ENCODE results near the gene FAM78B. TPM values are rescaled to one million over a fixed set of nuclear protein-coding genes. Genes with fewer than 3 reads are reported as not detected.

FAM78B gene
- total and polyA plus RNA-seq, 8 donors, result 0.44 to 8.0 (median 0.89) TPM; not detected in 2

GRCh38 chr1:166151804-166152203, 15.0 kb downstream of the FAM78B start:
- Histone ChIP-seq H3K27ac (no peak overlapping the region), H3K9me3 (no peaks in the 10 kb centered on the region), H3K4me3 (no peak overlapping the region), H3K27me3 (no peaks in the 10 kb centered on the region), H3K36me3 (no peaks in the 10 kb centered on the region), H3K4me1 (no peaks in the 10 kb centered on the region)
- intact Hi-C loops (cut with DNase I; ENCODE audit: low total_unique reads), result no loop called here
- 81 to 93% (median 88%) methylated on average over 5 of the region's 5 CpGs for WGBS, 5 donors
- TF ChIP-seq, protein P1, sequence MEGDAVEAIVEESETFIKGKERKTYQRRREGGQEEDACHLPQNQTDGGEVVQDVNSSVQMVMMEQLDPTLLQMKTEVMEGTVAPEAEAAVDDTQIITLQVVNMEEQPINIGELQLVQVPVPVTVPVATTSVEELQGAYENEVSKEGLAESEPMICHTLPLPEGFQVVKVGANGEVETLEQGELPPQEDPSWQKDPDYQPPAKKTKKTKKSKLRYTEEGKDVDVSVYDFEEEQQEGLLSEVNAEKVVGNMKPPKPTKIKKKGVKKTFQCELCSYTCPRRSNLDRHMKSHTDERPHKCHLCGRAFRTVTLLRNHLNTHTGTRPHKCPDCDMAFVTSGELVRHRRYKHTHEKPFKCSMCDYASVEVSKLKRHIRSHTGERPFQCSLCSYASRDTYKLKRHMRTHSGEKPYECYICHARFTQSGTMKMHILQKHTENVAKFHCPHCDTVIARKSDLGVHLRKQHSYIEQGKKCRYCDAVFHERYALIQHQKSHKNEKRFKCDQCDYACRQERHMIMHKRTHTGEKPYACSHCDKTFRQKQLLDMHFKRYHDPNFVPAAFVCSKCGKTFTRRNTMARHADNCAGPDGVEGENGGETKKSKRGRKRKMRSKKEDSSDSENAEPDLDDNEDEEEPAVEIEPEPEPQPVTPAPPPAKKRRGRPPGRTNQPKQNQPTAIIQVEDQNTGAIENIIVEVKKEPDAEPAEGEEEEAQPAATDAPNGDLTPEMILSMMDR (IDR thresholded peaks at IDR 0.05), result no peak
- TF ChIP-seq POLR2A (IDR thresholded peaks at IDR 0.05) (no peak), POLR2AphosphoS5 (IDR thresholded peaks at IDR 0.05) (no peak), EP300 (IDR thresholded peaks at IDR 0.05) (no peak)
- DNase-seq, result no peak

GRCh38 chr1:166145499-166145898, 21.3 kb downstream of the FAM78B start:
- H3K9me3 ChIP-seq, result no peaks in the 10 kb centered on the region
- intact Hi-C loops (cut with DNase I; ENCODE audit: low total_unique reads), result no loop called here
- no peak for DNase-seq
- no peaks in the 10 kb centered on the region for H3K36me3 ChIP-seq
- H3K27me3 ChIP-seq, result no peaks in the 10 kb centered on the region
- 18 to 76% (median 39%) methylated on average over 1 of the region's 1 CpG for whole genome bisulfite sequencing, 5 donors
- H3K4me3 ChIP-seq, result no peak overlapping the region
- H3K27ac ChIP-seq, result no peak overlapping the region
- no peaks in the 10 kb centered on the region for H3K4me1 ChIP-seq
- TF ChIP-seq POLR2A (IDR thresholded peaks at IDR 0.05), result no peak
- TF ChIP-seq, protein P1 (IDR thresholded peaks at IDR 0.05), result no peak

DNA sequence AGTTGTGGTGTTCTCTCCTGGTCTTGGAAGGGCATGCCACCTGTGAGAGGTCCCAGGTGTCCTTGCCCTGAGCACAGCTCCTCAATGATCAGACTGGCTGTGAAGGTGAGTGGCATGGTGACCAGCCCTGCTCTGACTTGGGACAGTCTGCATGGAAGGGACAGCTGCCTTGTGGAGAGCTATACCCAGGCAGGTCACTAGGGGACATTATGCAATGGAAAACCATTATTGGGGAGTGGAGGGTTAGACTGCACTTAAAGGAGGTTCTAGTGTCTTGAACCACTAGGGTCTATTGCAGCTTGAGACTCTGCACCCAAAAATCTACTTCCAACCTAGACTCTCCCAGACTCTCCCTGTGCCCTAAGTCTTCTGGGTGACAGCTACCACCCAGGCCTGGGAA, 24.8 kb downstream of the FAM78B start:
- intact Hi-C loops (cut with DNase I; ENCODE audit: low total_unique reads), result no loop called here
- H3K27me3 ChIP-seq, result no peaks in the 10 kb centered on the region

GRCh38 chr1:166140251-166140650, 26.6 kb downstream of the FAM78B start:
- no peaks in the 10 kb centered on the region for H3K4me1 ChIP-seq
- TF ChIP-seq, protein P1 (IDR thresholded peaks at IDR 0.05), result no peak
- TF ChIP-seq EP300 (IDR thresholded peaks at IDR 0.05) (no peak), POLR2A (IDR thresholded peaks at IDR 0.05) (no peak), POLR2AphosphoS5 (IDR thresholded peaks at IDR 0.05) (no peak)
- DNase-seq, result no peak

More for the DNA sequence above, 24.8 kb downstream of the FAM78B start:
- no peaks in the 10 kb centered on the region for H3K4me1 ChIP-seq
- TF ChIP-seq EP300 (IDR thresholded peaks at IDR 0.05) (no peak), POLR2AphosphoS5 (IDR thresholded peaks at IDR 0.05) (no peak), POLR2A (IDR thresholded peaks at IDR 0.05) (no peak)
- TF ChIP-seq, protein P1 (IDR thresholded peaks at IDR 0.05), result no peak
- no peaks in the 10 kb centered on the region for H3K36me3 ChIP-seq
- no peak overlapping the region for H3K4me3 ChIP-seq
- H3K27ac ChIP-seq, result no peak overlapping the region
- no peak for DNase-seq
- H3K9me3 ChIP-seq, result no peaks in the 10 kb centered on the region

More at GRCh38 chr1:166140251-166140650, 26.6 kb downstream of the FAM78B start:
- Histone ChIP-seq H3K27me3 (no peaks in the 10 kb centered on the region), H3K27ac (no peak overlapping the region), H3K36me3 (no peaks in the 10 kb centered on the region), H3K9me3 (no peaks in the 10 kb centered on the region), H3K4me3 (no peak overlapping the region)
- intact Hi-C loops (cut with DNase I; ENCODE audit: low total_unique reads), result no loop called here
- WGBS, 5 donors, result 71 to 75% (median 73%) methylated on average over 6 of the region's 6 CpGs

Measured in stomach (tissue), 9 donors.